MCF 10A (cell line): ENCODE data around the gene HOXA3. TPM values are rescaled to one million over a fixed set of nuclear protein-coding genes. Genes with fewer than 3 reads are reported as not detected.

ENCODE experiments used
- BruUV-seq: library from RNA; stranded (reverse); fragments of 400-500 nt; replicated peaks from 2 replicates; lab custom pipeline; 2021; lab: Mats Ljungman, UMichigan
- CTCF ChIA-PET: fragments of 300-600 bp; sonication (Branson Sonifier 250); formaldehyde crosslinking; extraction: SDS; loops from one replicate; lab custom pipeline; 2021; ENCODE audit warnings: antibody characterized with exemption, inconsistent platforms; lab: Yijun Ruan, JAX
- POLR2A ChIA-PET: fragments of 300-600, 350-650 bp; sonication (Branson Sonifier 250); formaldehyde crosslinking; extraction: SDS; loops from one replicate; lab custom pipeline; 2020; ENCODE audit warnings: antibody characterized with exemption, inconsistent platforms; lab: Yijun Ruan, JAX
- DNase-seq: peaks from one replicate; pipeline ENCODE4 v3.0.0-alpha.2; 2018; ENCODE audit not compliant: unreplicated experiment
- H3K27ac Mint-ChIP-seq: one replicate; pipeline ENCODE4 v1.8.0; 2022; ENCODE audit warnings: mild to moderate bottlenecking, low read depth, mixed read lengths; ENCODE audit not compliant: unreplicated experiment
- H3K27me3 Mint-ChIP-seq: one replicate; pipeline ENCODE4 v1.8.0; 2022; ENCODE audit warnings: mixed read lengths; ENCODE audit not compliant: insufficient read depth, unreplicated experiment
- H3K36me3 Mint-ChIP-seq: one replicate; pipeline ENCODE4 v1.8.0; 2022; ENCODE audit warnings: mild to moderate bottlenecking, moderate library complexity, mixed read lengths; ENCODE audit not compliant: insufficient read depth, unreplicated experiment
- H3K4me1 Mint-ChIP-seq: one replicate; pipeline ENCODE4 v1.8.0; 2022; ENCODE audit warnings: mixed read lengths; ENCODE audit not compliant: insufficient read depth, unreplicated experiment
- H3K4me3 Mint-ChIP-seq: one replicate; pipeline ENCODE4 v1.8.0; 2022; ENCODE audit warnings: mild to moderate bottlenecking, moderate library complexity, mixed read lengths; ENCODE audit not compliant: unreplicated experiment
- H3K9me3 Mint-ChIP-seq: one replicate; pipeline ENCODE4 v1.8.0; 2022; ENCODE audit warnings: mixed read lengths; ENCODE audit not compliant: unreplicated experiment
- CTCF ChIP-seq: fragments of 200-600 bp; IDR thresholded peaks from one replicate; pipeline ENCODE4 v1.8.0; 2022; ENCODE audit warnings: antibody characterized with exemption, mild to moderate bottlenecking; ENCODE audit not compliant: unreplicated experiment
- intact Hi-C: fragments of 100-400 bp; cut with micrococcal nuclease; formaldehyde crosslinking; loops from 2 replicates; pipeline ENCODE4 v1.14.1; 2022
- total RNA-seq: library from RNA; stranded (reverse); gene quantifications from 2 replicates; pipeline ENCODE4 v1.2.3, GENCODE V29; 2022

HOXA3 gene
- total RNA-seq, 1 experiment from 2014 or later: 8.2 TPM

GRCh38 chr7:27159266-27160144 lies 7.1 kb upstream of the HOXA3 start:
- intact Hi-C loops: no loop called here
- Mint-ChIP-seq H3K4me3 (peak overlapping the region; percentile 58), H3K4me1 (peaks cover 12% of the 10 kb centered on the region), H3K27ac (peak overlapping the region; percentile 43), H3K36me3 (peaks cover 10% of the 10 kb centered on the region), H3K9me3 (no peaks in the 10 kb centered on the region), H3K27me3 (no peaks in the 10 kb centered on the region)
- ChIA-PET CTCF (interaction anchor here (0.6 to 3.2 kb wide), 8 partner anchors 9 to 826 kb away, joined by 3 to 21 read pairs (median 4); no protein-coding TSS in a partner anchor), POLR2A (interaction anchor here (0.9 to 1.0 kb wide), 4 partner anchors 8 to 794 kb away, joined by 3 to 5 read pairs (median 3); no protein-coding TSS in a partner anchor)
- no peak for DNase-seq
- no TSS peak for BruUV-seq
- no peak for TF ChIP-seq CTCF

GRCh38 chr7:27158436-27159265 lies 6.3 kb upstream of the HOXA3 start:
- DNase-seq: no peak
- intact Hi-C loops: no loop called here
- TF ChIP-seq CTCF: no peak
- H3K27ac Mint-ChIP-seq: no peak overlapping the region
- peaks cover 12% of the 10 kb centered on the region for H3K4me1 Mint-ChIP-seq
- ChIA-PET POLR2A (interaction anchor here (0.9 to 1.0 kb wide), 3 partner anchors 9 to 793 kb away, joined by 3 to 5 read pairs (median 3); no protein-coding TSS in a partner anchor), CTCF (interaction anchor here (0.6 to 3.2 kb wide), 7 partner anchors 8 to 825 kb away, joined by 3 to 21 read pairs (median 4); no protein-coding TSS in a partner anchor)
- peaks cover 7% of the 10 kb centered on the region for H3K36me3 Mint-ChIP-seq
- BruUV-seq: no TSS peak
- H3K27me3 Mint-ChIP-seq: no peaks in the 10 kb centered on the region
- no peak overlapping the region for H3K4me3 Mint-ChIP-seq
- H3K9me3 Mint-ChIP-seq: no peaks in the 10 kb centered on the region

- Mint-ChIP-seq H3K27ac (no peak overlapping the region), H3K4me3 (no peak overlapping the region), H3K4me1 (peaks cover 12% of the 10 kb centered on the region), H3K27me3 (no peaks in the 10 kb centered on the region), H3K36me3 (peaks cover 7% of the 10 kb centered on the region), H3K9me3 (no peaks in the 10 kb centered on the region)
- DNase-seq: no peak
- ChIA-PET CTCF (interaction anchor here (2.1 to 3.2 kb wide), 2 partner anchors 477 to 789 kb away, joined by 10 to 21 read pairs; no protein-coding TSS in a partner anchor), POLR2A (no interaction called here)
- intact Hi-C loops: no loop called here
- TF ChIP-seq CTCF: no peak
- BruUV-seq: no TSS peak
These were observed 5.5 kb upstream of the HOXA3 start for GRCh38 chr7:27157702-27158431.
